WTC11 (cell line): ENCODE results near the gene KIT. TPM values are rescaled to one million over a fixed set of nuclear protein-coding genes. Genes with fewer than 3 reads are reported as not detected.

Source experiments
- ATAC-seq: fragments of 200-7000 bp; cut with Tn5 transposase; 2 replicates; pipeline ENCODE4 v1.10.0; 2021; ENCODE audit warnings: mild to moderate bottlenecking, moderate library complexity
- CTCF ChIA-PET: fragments of 300-600 bp; sonication (Branson Sonifier 250); formaldehyde crosslinking; loops from one replicate; lab custom pipeline; 2021; ENCODE audit warnings: antibody characterized with exemption; lab: Charles Lee
- POLR2A ChIA-PET: fragments of 350-600 bp; sonication (Branson Sonifier 250); formaldehyde crosslinking; loops from one replicate; lab custom pipeline; 2021; ENCODE audit warnings: antibody characterized with exemption; lab: Charles Lee
- DNase-seq: peaks from one replicate; pipeline ENCODE4 v3.0.0; 2021; ENCODE audit warnings: low spot score
- H3K27ac Mint-ChIP-seq: 2 replicates; pipeline ENCODE4 v1.8.0; 2021; ENCODE audit warnings: mixed read lengths
- H3K27me3 Mint-ChIP-seq: 2 replicates; pipeline ENCODE4 v1.8.0; 2021; ENCODE audit warnings: low read depth, mild to moderate bottlenecking, moderate library complexity, mixed read lengths
- H3K36me3 Mint-ChIP-seq: 2 replicates; pipeline ENCODE4 v1.8.0; 2021; ENCODE audit warnings: mixed read lengths
- H3K4me1 Mint-ChIP-seq: 2 replicates; pipeline ENCODE4 v1.8.0; 2022; ENCODE audit warnings: mixed read lengths
- H3K4me3 Mint-ChIP-seq: 2 replicates; pipeline ENCODE4 v1.8.0; 2021; ENCODE audit warnings: mild to moderate bottlenecking, moderate library complexity, mixed read lengths
- H3K9me3 Mint-ChIP-seq: 2 replicates; pipeline ENCODE4 v1.8.0; 2021; ENCODE audit warnings: mixed read lengths
- CBFB ChIP-seq: sonication (generic); formaldehyde crosslinking; IDR thresholded peaks from 2 replicates; pipeline ENCODE4 v1.8.1; 2022; ENCODE audit warnings: mild to moderate bottlenecking, low read depth, missing genetic modification reagents
- GABPB1 ChIP-seq: sonication (generic); formaldehyde crosslinking; IDR thresholded peaks from 2 replicates; pipeline ENCODE4 v1.8.1; 2023; ENCODE audit warnings: mild to moderate bottlenecking, missing genetic modification reagents
- KAT7 ChIP-seq: sonication (generic); formaldehyde crosslinking; IDR thresholded peaks from 2 replicates; pipeline ENCODE4 v1.8.1; 2023; ENCODE audit warnings: missing genetic modification reagents, mild to moderate bottlenecking, borderline replicate concordance
- MYBL2 ChIP-seq: sonication (generic); formaldehyde crosslinking; IDR thresholded peaks from 2 replicates; pipeline ENCODE4 v1.8.1; 2023; ENCODE audit warnings: mild to moderate bottlenecking, moderate library complexity, missing genetic modification reagents
- NFATC4 ChIP-seq: fragments of 250-450 bp; sonication (Bioruptor Pico); IDR thresholded peaks from 2 replicates; pipeline ENCODE4 v1.9.0; 2021; ENCODE audit warnings: mild to moderate bottlenecking
- PRRX2 ChIP-seq: fragments of 250-450 bp; sonication (Bioruptor Pico); IDR thresholded peaks from 2 replicates; pipeline ENCODE4 v1.8.0; 2021; ENCODE audit warnings: mild to moderate bottlenecking
- RELA ChIP-seq: sonication (generic); formaldehyde crosslinking; IDR thresholded peaks from 2 replicates; pipeline ENCODE4 v1.8.1; 2022; ENCODE audit warnings: missing genetic modification reagents, mild to moderate bottlenecking, borderline replicate concordance
- TCF7 ChIP-seq: sonication (generic); formaldehyde crosslinking; IDR thresholded peaks from 2 replicates; pipeline ENCODE4 v1.8.0; 2022; ENCODE audit warnings: mild to moderate bottlenecking, low read depth, missing genetic modification reagents, moderate library complexity
- ZNF423 ChIP-seq: fragments of 250-450 bp; sonication (Bioruptor Pico); IDR thresholded peaks from 2 replicates; pipeline ENCODE4 v2.1.2; 2022; ENCODE audit warnings: mild to moderate bottlenecking, moderate library complexity
- total RNA-seq: library from RNA; stranded (reverse); gene quantifications from 3 replicates; pipeline ENCODE4 v1.2.3, GENCODE V29; 2021
- TF ChIP-seq, protein P1 (sequence below): sonication (generic); formaldehyde crosslinking; IDR thresholded peaks from 2 replicates; pipeline ENCODE4 v1.8.0; 2023; ENCODE audit warnings: missing genetic modification reagents
- TF ChIP-seq, protein P2 (sequence below): sonication (generic); formaldehyde crosslinking; IDR thresholded peaks from 2 replicates; pipeline ENCODE4 v1.8.1; 2022; ENCODE audit warnings: mild to moderate bottlenecking, missing genetic modification reagents, moderate library complexity, borderline replicate concordance
- TF ChIP-seq, protein P3 (sequence below): sonication (generic); formaldehyde crosslinking; IDR thresholded peaks from 2 replicates; pipeline ENCODE4 v1.8.0; 2022; ENCODE audit warnings: mild to moderate bottlenecking, missing genetic modification reagents
- TF ChIP-seq, protein P4 (sequence below): sonication (generic); formaldehyde crosslinking; IDR thresholded peaks from 2 replicates; pipeline ENCODE4 v1.8.1; 2022; ENCODE audit warnings: low read depth, missing genetic modification reagents, borderline replicate concordance

Gene KIT
- total RNA-seq, 1 experiment from 2014 or later: 23.3 TPM

DNA sequence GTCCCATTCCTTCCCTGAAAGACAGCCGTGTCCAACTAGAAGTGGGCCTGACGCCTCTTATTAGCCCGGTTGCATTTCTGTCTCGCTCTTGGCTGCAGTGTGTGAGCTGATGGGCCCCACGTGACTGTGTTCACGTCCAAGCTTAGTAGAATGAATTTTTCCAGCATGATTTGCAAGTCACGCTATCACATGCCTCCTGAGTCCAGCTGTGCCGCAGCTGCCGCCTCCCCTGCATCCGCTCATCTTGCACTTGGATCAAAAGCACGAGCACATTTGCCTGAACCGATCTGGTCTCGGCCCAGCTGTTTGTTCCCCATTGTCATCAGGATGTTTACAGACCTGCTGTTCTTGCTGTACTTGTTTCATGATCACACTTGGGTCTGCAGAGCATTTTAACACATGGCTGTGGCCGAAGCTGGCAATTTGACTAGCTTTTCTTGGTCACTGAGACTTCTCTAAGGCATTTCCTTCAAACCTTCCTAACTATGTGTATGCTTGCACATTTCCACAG lies 126.5 kb downstream of the KIT start:
- DNase-seq: no peak
- no peak for TF ChIP-seq NFATC4 (CRISPR knock-in tag)
- no peak for TF ChIP-seq TCF7
- TF ChIP-seq RELA (CRISPR knock-in tag): no peak
- TF ChIP-seq, protein P1, sequence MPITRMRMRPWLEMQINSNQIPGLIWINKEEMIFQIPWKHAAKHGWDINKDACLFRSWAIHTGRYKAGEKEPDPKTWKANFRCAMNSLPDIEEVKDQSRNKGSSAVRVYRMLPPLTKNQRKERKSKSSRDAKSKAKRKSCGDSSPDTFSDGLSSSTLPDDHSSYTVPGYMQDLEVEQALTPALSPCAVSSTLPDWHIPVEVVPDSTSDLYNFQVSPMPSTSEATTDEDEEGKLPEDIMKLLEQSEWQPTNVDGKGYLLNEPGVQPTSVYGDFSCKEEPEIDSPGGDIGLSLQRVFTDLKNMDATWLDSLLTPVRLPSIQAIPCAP (CRISPR knock-in tag): no peak
- no peak for TF ChIP-seq PRRX2 (CRISPR knock-in tag)
- TF ChIP-seq ZNF423: no peak
- TF ChIP-seq, protein P2, sequence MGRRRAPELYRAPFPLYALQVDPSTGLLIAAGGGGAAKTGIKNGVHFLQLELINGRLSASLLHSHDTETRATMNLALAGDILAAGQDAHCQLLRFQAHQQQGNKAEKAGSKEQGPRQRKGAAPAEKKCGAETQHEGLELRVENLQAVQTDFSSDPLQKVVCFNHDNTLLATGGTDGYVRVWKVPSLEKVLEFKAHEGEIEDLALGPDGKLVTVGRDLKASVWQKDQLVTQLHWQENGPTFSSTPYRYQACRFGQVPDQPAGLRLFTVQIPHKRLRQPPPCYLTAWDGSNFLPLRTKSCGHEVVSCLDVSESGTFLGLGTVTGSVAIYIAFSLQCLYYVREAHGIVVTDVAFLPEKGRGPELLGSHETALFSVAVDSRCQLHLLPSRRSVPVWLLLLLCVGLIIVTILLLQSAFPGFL: no peak
- TF ChIP-seq, protein P3, sequence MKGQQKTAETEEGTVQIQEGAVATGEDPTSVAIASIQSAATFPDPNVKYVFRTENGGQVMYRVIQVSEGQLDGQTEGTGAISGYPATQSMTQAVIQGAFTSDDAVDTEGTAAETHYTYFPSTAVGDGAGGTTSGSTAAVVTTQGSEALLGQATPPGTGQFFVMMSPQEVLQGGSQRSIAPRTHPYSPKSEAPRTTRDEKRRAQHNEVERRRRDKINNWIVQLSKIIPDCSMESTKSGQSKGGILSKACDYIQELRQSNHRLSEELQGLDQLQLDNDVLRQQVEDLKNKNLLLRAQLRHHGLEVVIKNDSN: no peak
- TF ChIP-seq GABPB1: no peak
- TF ChIP-seq, protein P4, sequence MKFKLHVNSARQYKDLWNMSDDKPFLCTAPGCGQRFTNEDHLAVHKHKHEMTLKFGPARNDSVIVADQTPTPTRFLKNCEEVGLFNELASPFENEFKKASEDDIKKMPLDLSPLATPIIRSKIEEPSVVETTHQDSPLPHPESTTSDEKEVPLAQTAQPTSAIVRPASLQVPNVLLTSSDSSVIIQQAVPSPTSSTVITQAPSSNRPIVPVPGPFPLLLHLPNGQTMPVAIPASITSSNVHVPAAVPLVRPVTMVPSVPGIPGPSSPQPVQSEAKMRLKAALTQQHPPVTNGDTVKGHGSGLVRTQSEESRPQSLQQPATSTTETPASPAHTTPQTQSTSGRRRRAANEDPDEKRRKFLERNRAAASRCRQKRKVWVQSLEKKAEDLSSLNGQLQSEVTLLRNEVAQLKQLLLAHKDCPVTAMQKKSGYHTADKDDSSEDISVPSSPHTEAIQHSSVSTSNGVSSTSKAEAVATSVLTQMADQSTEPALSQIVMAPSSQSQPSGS (CRISPR knock-in tag): no peak
- TF ChIP-seq KAT7 (CRISPR knock-in tag): no peak
- TF ChIP-seq CBFB: no peak
- TF ChIP-seq MYBL2 (CRISPR knock-in tag): no peak
- H3K27ac Mint-ChIP-seq: no peak overlapping the region
- H3K9me3 Mint-ChIP-seq: no peaks in the 10 kb centered on the region
- H3K4me1 Mint-ChIP-seq: no peaks in the 10 kb centered on the region
- H3K36me3 Mint-ChIP-seq: no peaks in the 10 kb centered on the region
- ATAC-seq: no peak
- ChIA-PET POLR2A (no interaction called here), CTCF (interaction anchor here (1.2 kb wide), 1 partner anchor 188 kb away, joined by 3 read pairs; no protein-coding TSS in a partner anchor)
- no peak overlapping the region for H3K4me3 Mint-ChIP-seq
- no peaks in the 10 kb centered on the region for H3K27me3 Mint-ChIP-seq
